ENCODE data around the gene TTC7B.

DNA sequence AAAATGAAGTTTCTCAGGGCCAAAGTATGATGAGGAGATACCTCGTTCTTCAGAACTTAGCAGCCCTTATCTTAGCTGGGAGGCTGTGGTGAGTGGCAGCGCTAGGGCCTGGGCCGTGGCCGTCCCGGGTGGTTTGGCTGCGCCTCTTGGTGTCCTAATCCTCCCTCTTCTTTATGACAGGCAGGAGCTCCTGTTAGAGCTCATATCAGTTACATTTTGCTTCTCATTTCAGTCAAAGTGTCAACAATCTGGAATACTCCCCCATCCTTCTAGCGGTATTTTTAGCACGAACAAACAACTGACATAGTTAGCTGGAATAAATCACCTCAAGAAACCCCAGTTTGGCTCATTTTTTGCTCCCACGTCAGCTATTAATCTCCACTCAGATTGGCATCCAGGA, 188.8 kb downstream of the TTC7B start:
- TF ChIP-seq, protein P1, sequence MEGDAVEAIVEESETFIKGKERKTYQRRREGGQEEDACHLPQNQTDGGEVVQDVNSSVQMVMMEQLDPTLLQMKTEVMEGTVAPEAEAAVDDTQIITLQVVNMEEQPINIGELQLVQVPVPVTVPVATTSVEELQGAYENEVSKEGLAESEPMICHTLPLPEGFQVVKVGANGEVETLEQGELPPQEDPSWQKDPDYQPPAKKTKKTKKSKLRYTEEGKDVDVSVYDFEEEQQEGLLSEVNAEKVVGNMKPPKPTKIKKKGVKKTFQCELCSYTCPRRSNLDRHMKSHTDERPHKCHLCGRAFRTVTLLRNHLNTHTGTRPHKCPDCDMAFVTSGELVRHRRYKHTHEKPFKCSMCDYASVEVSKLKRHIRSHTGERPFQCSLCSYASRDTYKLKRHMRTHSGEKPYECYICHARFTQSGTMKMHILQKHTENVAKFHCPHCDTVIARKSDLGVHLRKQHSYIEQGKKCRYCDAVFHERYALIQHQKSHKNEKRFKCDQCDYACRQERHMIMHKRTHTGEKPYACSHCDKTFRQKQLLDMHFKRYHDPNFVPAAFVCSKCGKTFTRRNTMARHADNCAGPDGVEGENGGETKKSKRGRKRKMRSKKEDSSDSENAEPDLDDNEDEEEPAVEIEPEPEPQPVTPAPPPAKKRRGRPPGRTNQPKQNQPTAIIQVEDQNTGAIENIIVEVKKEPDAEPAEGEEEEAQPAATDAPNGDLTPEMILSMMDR (optimal IDR thresholded peaks at IDR 0.05 in 1 of 3, IDR thresholded peaks at IDR 0.05 in 1 of 3, conservative IDR thresholded peaks at IDR 0.05 in 1 of 3; ENCODE audit: extremely low read depth in 1 of 3, insufficient read depth in 2 of 3, low read length in 3 of 3) = no peak
- no peak for TF ChIP-seq EZH2 (IDR thresholded peaks at IDR 0.05; ENCODE audit: low read length)

Data from keratinocyte (primary cell).